Measurements from ENCODE around the gene CREB5. TPM values are rescaled to one million over a fixed set of nuclear protein-coding genes. Genes with fewer than 3 reads are reported as not detected.

CREB5 gene
- total RNA-seq, 2 donors from 2014 or later = 0.53 to 2.6 TPM

DNA sequence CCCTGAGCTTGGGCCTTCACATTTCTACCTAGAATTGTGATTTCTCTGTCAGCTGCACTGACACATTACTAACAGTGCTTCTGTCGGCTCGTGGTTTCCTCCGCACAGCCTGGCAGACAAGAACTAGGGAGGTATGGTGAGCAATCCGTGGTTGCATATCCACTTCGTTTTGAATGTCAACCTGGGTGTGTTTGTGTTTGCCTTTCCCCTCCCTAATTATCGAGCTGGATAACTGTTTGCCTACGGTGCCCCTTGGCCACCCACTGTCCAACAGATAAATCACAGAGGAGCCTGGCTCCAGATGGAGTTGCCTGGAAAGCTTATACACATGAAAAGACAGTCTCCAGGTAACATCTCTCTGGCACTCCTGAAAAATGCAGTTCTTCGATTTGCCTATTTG is 317.0 kb downstream of the CREB5 start:
- H3K4me1 Mint-ChIP-seq = peaks cover 9% of the 10 kb centered on the region
- TF ChIP-seq, protein P1, sequence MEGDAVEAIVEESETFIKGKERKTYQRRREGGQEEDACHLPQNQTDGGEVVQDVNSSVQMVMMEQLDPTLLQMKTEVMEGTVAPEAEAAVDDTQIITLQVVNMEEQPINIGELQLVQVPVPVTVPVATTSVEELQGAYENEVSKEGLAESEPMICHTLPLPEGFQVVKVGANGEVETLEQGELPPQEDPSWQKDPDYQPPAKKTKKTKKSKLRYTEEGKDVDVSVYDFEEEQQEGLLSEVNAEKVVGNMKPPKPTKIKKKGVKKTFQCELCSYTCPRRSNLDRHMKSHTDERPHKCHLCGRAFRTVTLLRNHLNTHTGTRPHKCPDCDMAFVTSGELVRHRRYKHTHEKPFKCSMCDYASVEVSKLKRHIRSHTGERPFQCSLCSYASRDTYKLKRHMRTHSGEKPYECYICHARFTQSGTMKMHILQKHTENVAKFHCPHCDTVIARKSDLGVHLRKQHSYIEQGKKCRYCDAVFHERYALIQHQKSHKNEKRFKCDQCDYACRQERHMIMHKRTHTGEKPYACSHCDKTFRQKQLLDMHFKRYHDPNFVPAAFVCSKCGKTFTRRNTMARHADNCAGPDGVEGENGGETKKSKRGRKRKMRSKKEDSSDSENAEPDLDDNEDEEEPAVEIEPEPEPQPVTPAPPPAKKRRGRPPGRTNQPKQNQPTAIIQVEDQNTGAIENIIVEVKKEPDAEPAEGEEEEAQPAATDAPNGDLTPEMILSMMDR (conservative IDR thresholded peaks at IDR 0.05) = no peak
- H3K4me1 ChIP-seq (ENCODE audit: control insufficient read depth, insufficient read depth, low read length) = peaks cover 3% of the 10 kb centered on the region
- WGBS, 2 experiments (ENCODE audit: insufficient coverage in 1 of 2, insufficient read length in 1 of 2) = 92 to 94% methylated on average over 6 to 8 of the region's 8 CpGs
- no peak overlapping the region for H3K4me3 Mint-ChIP-seq
- H3K9ac ChIP-seq (ENCODE audit: extremely low read depth, low read length, poor library complexity, severe bottlenecking) = no peak overlapping the region
- no peak overlapping the region for H3K4me3 ChIP-seq (ENCODE audit: low read length)
- no peaks in the 10 kb centered on the region for H3K27me3 Mint-ChIP-seq (ENCODE audit: insufficient read depth)
- no peak for DNase-seq
- H3K9me3 Mint-ChIP-seq = no peaks in the 10 kb centered on the region
- no peaks in the 10 kb centered on the region for H3K36me3 ChIP-seq (ENCODE audit: control insufficient read depth, insufficient read depth, low read length)
- no peak overlapping the region for H3K27ac Mint-ChIP-seq
- no peaks in the 10 kb centered on the region for H3K9me3 ChIP-seq (ENCODE audit: control insufficient read depth, low read length)
- H3K27ac ChIP-seq (ENCODE audit: low read depth, low read length) = no peak overlapping the region
- H3K27me3 ChIP-seq (ENCODE audit: control insufficient read depth, insufficient read depth, low read length, poor library complexity, severe bottlenecking) = no peaks in the 10 kb centered on the region
- no peaks in the 10 kb centered on the region for H3K36me3 Mint-ChIP-seq (ENCODE audit: low read depth)

DNA sequence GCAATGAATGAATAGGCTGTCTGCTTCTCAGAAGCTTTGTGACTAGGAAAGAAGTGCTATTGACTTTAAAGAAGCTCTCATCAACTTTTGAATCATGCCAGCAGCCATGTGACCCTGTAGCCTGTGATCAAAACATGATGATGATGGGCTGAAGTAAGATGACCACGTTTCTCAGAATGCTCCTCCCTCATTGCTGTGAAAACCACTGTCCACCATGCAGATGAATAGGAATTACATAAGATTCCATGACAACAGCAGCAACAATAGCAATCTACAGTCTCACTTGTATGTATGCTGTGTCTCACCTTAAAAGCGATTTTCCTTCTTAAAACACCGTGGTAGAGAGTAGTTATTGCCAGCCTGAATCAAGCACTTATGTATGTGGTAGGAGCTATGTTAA is 317.4 kb downstream of the CREB5 start:
- H3K27me3 Mint-ChIP-seq (ENCODE audit: insufficient read depth) = no peaks in the 10 kb centered on the region
- peaks cover 3% of the 10 kb centered on the region for H3K4me1 ChIP-seq (ENCODE audit: control insufficient read depth, insufficient read depth, low read length)

DNA sequence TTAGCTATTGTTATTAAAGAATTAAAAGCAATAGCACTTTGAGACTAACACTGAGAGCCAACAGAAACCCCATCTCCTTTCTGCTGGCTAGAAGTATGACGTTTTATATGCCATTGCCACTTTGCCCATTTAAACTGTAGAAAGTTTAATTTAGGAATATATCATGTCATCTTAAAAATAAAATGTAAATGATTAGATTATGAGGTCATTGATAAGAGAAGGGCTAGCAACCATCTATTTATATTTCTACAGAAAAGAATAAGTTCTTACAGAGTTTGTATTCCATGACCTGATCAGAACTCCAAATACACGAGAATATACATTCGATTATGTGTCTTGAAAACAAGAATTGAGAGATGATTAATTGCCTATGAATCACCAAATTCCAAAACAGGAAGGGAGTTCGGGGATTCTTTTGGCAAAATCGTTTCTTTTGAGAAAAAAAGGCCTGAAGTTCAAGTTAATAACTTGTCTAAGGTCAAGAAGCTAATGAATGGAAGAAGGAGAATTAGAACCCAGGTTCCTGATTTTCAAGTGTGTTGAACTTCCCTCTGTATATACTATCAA is 318.9 kb downstream of the CREB5 start:
- Histone ChIP-seq H3K27ac (ENCODE audit: low read depth, low read length) (no peak overlapping the region), H3K36me3 (ENCODE audit: control insufficient read depth, insufficient read depth, low read length) (no peaks in the 10 kb centered on the region), H3K4me1 (ENCODE audit: control insufficient read depth, insufficient read depth, low read length) (no peaks in the 10 kb centered on the region), H3K9ac (ENCODE audit: extremely low read depth, low read length, poor library complexity, severe bottlenecking) (no peak overlapping the region), H3K4me3 (ENCODE audit: low read length) (no peak overlapping the region), H3K9me3 (ENCODE audit: control insufficient read depth, low read length) (no peaks in the 10 kb centered on the region), H3K27me3 (ENCODE audit: control insufficient read depth, insufficient read depth, low read length, poor library complexity, severe bottlenecking) (no peaks in the 10 kb centered on the region)
- Mint-ChIP-seq H3K4me3 (no peak overlapping the region), H3K9me3 (no peaks in the 10 kb centered on the region), H3K4me1 (peaks cover 9% of the 10 kb centered on the region), H3K36me3 (ENCODE audit: low read depth) (no peaks in the 10 kb centered on the region), H3K27ac (no peak overlapping the region), H3K27me3 (ENCODE audit: insufficient read depth) (no peaks in the 10 kb centered on the region)
- TF ChIP-seq, protein P1 (conservative IDR thresholded peaks at IDR 0.05) = no peak
- no peak for DNase-seq
- WGBS, 2 experiments (ENCODE audit: insufficient coverage in 1 of 2, insufficient read length in 1 of 2) = 87 to 100% methylated on average over 2 to 5 of the region's 5 CpGs

More for the DNA sequence above, 317.4 kb downstream of the CREB5 start:
- H3K36me3 ChIP-seq (ENCODE audit: control insufficient read depth, insufficient read depth, low read length) = no peaks in the 10 kb centered on the region
- no peaks in the 10 kb centered on the region for H3K27me3 ChIP-seq (ENCODE audit: control insufficient read depth, insufficient read depth, low read length, poor library complexity, severe bottlenecking)
- Mint-ChIP-seq H3K4me1 (peaks cover 9% of the 10 kb centered on the region), H3K4me3 (no peak overlapping the region), H3K9me3 (no peaks in the 10 kb centered on the region), H3K36me3 (ENCODE audit: low read depth) (no peaks in the 10 kb centered on the region), H3K27ac (no peak overlapping the region)
- H3K27ac ChIP-seq (ENCODE audit: low read depth, low read length) = no peak overlapping the region
- TF ChIP-seq, protein P1 (conservative IDR thresholded peaks at IDR 0.05) = no peak
- WGBS, 2 experiments (ENCODE audit: insufficient coverage in 1 of 2, insufficient read length in 1 of 2) = 90% methylated on average over 3 of the region's 3 CpGs; no CpG with 5 or more reads in 1 of the 2 experiments
- DNase-seq = no peak
- no peak overlapping the region for H3K4me3 ChIP-seq (ENCODE audit: low read length)
- no peaks in the 10 kb centered on the region for H3K9me3 ChIP-seq (ENCODE audit: control insufficient read depth, low read length)
- no peak overlapping the region for H3K9ac ChIP-seq (ENCODE audit: extremely low read depth, low read length, poor library complexity, severe bottlenecking)
